T-helper 17 cell (primary cell): ENCODE data around the gene TUT1. TPM values are rescaled to one million over a fixed set of nuclear protein-coding genes. Genes with fewer than 3 reads are reported as not detected.
"Not testable (repeated sequence)": the region's sequence is repeated elsewhere in the genome, so short reads cannot be mapped to it uniquely, and the experiment has no call there.

Experiments used
- ATAC-seq: fragments of 150-1000 bp; cut with Tn5 transposase; 2 replicates; pipeline ENCODE4 v1.10.0; 2021; ENCODE audit warnings: mild to moderate bottlenecking, moderate library complexity
- DNase-seq, 3 donors: peaks; one replicate each; pipeline versions ENCODE4 v3.0.0 to v3.0.0-alpha.2; 2020 to 2021
- H3K9me3 ChIP-seq: one replicate; pipeline ENCODE4 v1.7.0; 2013; ENCODE audit warnings: low read length, mild to moderate bottlenecking; ENCODE audit not compliant: control insufficient read depth, poor library complexity, severe bottlenecking
- H3K27ac Mint-ChIP-seq: one replicate; pipeline ENCODE4 v1.8.0; 2022; ENCODE audit warnings: mild to moderate bottlenecking, moderate library complexity, mixed read lengths
- H3K27me3 Mint-ChIP-seq: one replicate; pipeline ENCODE4 v1.8.0; 2022; ENCODE audit warnings: mixed read lengths
- H3K36me3 Mint-ChIP-seq: one replicate; pipeline ENCODE4 v1.8.0; 2022; ENCODE audit warnings: low read depth, mixed read lengths
- H3K4me1 Mint-ChIP-seq: one replicate; pipeline ENCODE4 v1.8.0; 2022; ENCODE audit warnings: mild to moderate bottlenecking, mixed read lengths
- H3K4me3 Mint-ChIP-seq: one replicate; pipeline ENCODE4 v1.8.0; 2022; ENCODE audit warnings: mild to moderate bottlenecking, moderate library complexity, mixed read lengths
- total RNA-seq, 4 donors: library from RNA in 2 of 4; stranded (reverse) in 2 of 4; gene quantifications; one replicate each; pipeline ENCODE4 v1.2.3 and lab custom pipeline; 2022 to 2026

Gene TUT1
- total RNA-seq, 2 donors from 2014 or later, result 20.9 to 23.2 TPM

- DNase-seq, result peak in 2 of 3 donors; percentile 37 to 42
- peak overlapping the region; percentile 98 for H3K27ac Mint-ChIP-seq
- H3K4me3 Mint-ChIP-seq, result peak overlapping the region; percentile 97
- no peaks in the 10 kb centered on the region for H3K27me3 Mint-ChIP-seq
- peaks cover 42% of the 10 kb centered on the region for H3K4me1 Mint-ChIP-seq
- peak; percentile 2 for ATAC-seq
- no peaks in the 10 kb centered on the region for H3K9me3 ChIP-seq
- peaks cover 9% of the 10 kb centered on the region for H3K36me3 Mint-ChIP-seq
Measured at GRCh38 chr11:62601122-62601371, 9.7 kb upstream of the TUT1 start.

GRCh38 chr11:62600367-62601121, 9.2 kb upstream of the TUT1 start:
- DNase-seq (peak in 1 of 3 donors; percentile 21), ATAC-seq (no peak)
- no peaks in the 10 kb centered on the region for H3K27me3 Mint-ChIP-seq
- H3K4me1 Mint-ChIP-seq, result peaks cover 43% of the 10 kb centered on the region
- H3K27ac Mint-ChIP-seq, result peak overlapping the region; percentile 98
- H3K36me3 Mint-ChIP-seq, result peaks cover 9% of the 10 kb centered on the region
- no peaks in the 10 kb centered on the region for H3K9me3 ChIP-seq
- H3K4me3 Mint-ChIP-seq, result peak overlapping the region; percentile 97

- H3K36me3 Mint-ChIP-seq, result peaks cover 9% of the 10 kb centered on the region
- no peak for DNase-seq
- H3K27ac Mint-ChIP-seq, result peak overlapping the region; percentile 98
- peaks cover 44% of the 10 kb centered on the region for H3K4me1 Mint-ChIP-seq
- H3K9me3 ChIP-seq, result no peaks in the 10 kb centered on the region
- H3K4me3 Mint-ChIP-seq, result peak overlapping the region; percentile 97
- no peaks in the 10 kb centered on the region for H3K27me3 Mint-ChIP-seq
- no peak for ATAC-seq
Measured at GRCh38 chr11:62599901-62600300, 8.6 kb upstream of the TUT1 start.

- Mint-ChIP-seq H3K27ac (peak overlapping the region; percentile 98), H3K36me3 (peaks cover 9% of the 10 kb centered on the region), H3K4me3 (peak overlapping the region; percentile 97), H3K4me1 (peaks cover 48% of the 10 kb centered on the region), H3K27me3 (no peaks in the 10 kb centered on the region)
- peak; percentile 80 for ATAC-seq
- DNase-seq, result peak; percentile 81 to 93 (median 90)
- H3K9me3 ChIP-seq, result no peaks in the 10 kb centered on the region
Measured at GRCh38 chr11:62599069-62599696, 7.9 kb upstream of the TUT1 start.

- ATAC-seq (no peak), DNase-seq (no peak)
- H3K27ac Mint-ChIP-seq, result peak overlapping the region; percentile 72
- peaks cover 9% of the 10 kb centered on the region for H3K36me3 Mint-ChIP-seq
- no peaks in the 10 kb centered on the region for H3K27me3 Mint-ChIP-seq
- H3K4me3 Mint-ChIP-seq, result peak overlapping the region; percentile 7
- H3K9me3 ChIP-seq, result no peaks in the 10 kb centered on the region
- peaks cover 52% of the 10 kb centered on the region for H3K4me1 Mint-ChIP-seq
Measured at GRCh38 chr11:62595124-62595523, 3.8 kb upstream of the TUT1 start.

GRCh38 chr11:62593434-62594044, 2.2 kb upstream of the TUT1 start:
- peak; percentile 45 to 69 (median 56) for DNase-seq
- peak overlapping the region; percentile 74 for H3K4me3 Mint-ChIP-seq
- no peak for ATAC-seq
- H3K27ac Mint-ChIP-seq, result peak overlapping the region; percentile 95
- no peaks in the 10 kb centered on the region for H3K9me3 ChIP-seq
- peaks cover 2% of the 10 kb centered on the region for H3K36me3 Mint-ChIP-seq
- no peaks in the 10 kb centered on the region for H3K27me3 Mint-ChIP-seq
- peaks cover 37% of the 10 kb centered on the region for H3K4me1 Mint-ChIP-seq

GRCh38 chr11:62592989-62593421, 1.7 kb upstream of the TUT1 start:
- H3K4me1 Mint-ChIP-seq, result peaks cover 33% of the 10 kb centered on the region
- H3K27ac Mint-ChIP-seq, result peak overlapping the region; percentile 95
- DNase-seq, result no peak
- H3K36me3 Mint-ChIP-seq, result peaks cover 2% of the 10 kb centered on the region
- peak overlapping the region; percentile 60 for H3K4me3 Mint-ChIP-seq
- no peaks in the 10 kb centered on the region for H3K27me3 Mint-ChIP-seq
- no peaks in the 10 kb centered on the region for H3K9me3 ChIP-seq
- no peak for ATAC-seq

GRCh38 chr11:62592146-62592815, 958 bp upstream of the TUT1 start:
- H3K9me3 ChIP-seq, result no peaks in the 10 kb centered on the region
- no peak for ATAC-seq
- peak overlapping the region; percentile 96 for H3K4me3 Mint-ChIP-seq
- peaks cover 31% of the 10 kb centered on the region for H3K4me1 Mint-ChIP-seq
- DNase-seq, result no peak
- peak overlapping the region; percentile 95 for H3K27ac Mint-ChIP-seq
- no peaks in the 10 kb centered on the region for H3K27me3 Mint-ChIP-seq
- peaks cover 2% of the 10 kb centered on the region for H3K36me3 Mint-ChIP-seq

GRCh38 chr11:62588966-62589637, 2.2 kb downstream of the TUT1 start:
- Mint-ChIP-seq H3K36me3 (no peaks in the 10 kb centered on the region), H3K27me3 (no peaks in the 10 kb centered on the region), H3K4me1 (peaks cover 21% of the 10 kb centered on the region), H3K27ac (no peak overlapping the region), H3K4me3 (no peak overlapping the region)
- DNase-seq, result no peak
- ATAC-seq, result no peak
- H3K9me3 ChIP-seq, result no peaks in the 10 kb centered on the region

- not testable (repeated sequence) for DNase-seq, H3K4me3 Mint-ChIP-seq, ATAC-seq, H3K36me3 Mint-ChIP-seq, H3K27ac Mint-ChIP-seq, H3K4me1 Mint-ChIP-seq, H3K9me3 ChIP-seq, H3K27me3 Mint-ChIP-seq
Measured at GRCh38 chr11:62585356-62585755, 6.0 kb downstream of the TUT1 start.

- H3K27me3 Mint-ChIP-seq, H3K9me3 ChIP-seq, H3K4me3 Mint-ChIP-seq, H3K36me3 Mint-ChIP-seq, DNase-seq, H3K27ac Mint-ChIP-seq, H3K4me1 Mint-ChIP-seq, ATAC-seq: not testable (repeated sequence)
Measured at GRCh38 chr11:62581735-62582134, 9.6 kb downstream of the TUT1 start.

GRCh38 chr11:62580959-62581715, 10.2 kb downstream of the TUT1 start:
- H3K4me3 Mint-ChIP-seq, result no peak overlapping the region
- no peaks in the 10 kb centered on the region for H3K27me3 Mint-ChIP-seq
- no peaks in the 10 kb centered on the region for H3K9me3 ChIP-seq
- no peak for ATAC-seq
- DNase-seq, result no peak
- H3K36me3 Mint-ChIP-seq, result peaks cover 6% of the 10 kb centered on the region
- peaks cover 2% of the 10 kb centered on the region for H3K4me1 Mint-ChIP-seq
- no peak overlapping the region for H3K27ac Mint-ChIP-seq
